OCI-LY1 (cell line): Measurements from ENCODE around the gene CYB5R3.
A peak's percentile ranks its signal among the peaks of the same experiment; 100 is the strongest.

Experiments
- H2AFZ ChIP-seq: fragments of 200-600 bp; sonication (generic), shearing (Covaris generic); 2 replicates; pipeline ENCODE4 v1.6.0; 2014; ENCODE audit warnings: antibody characterized with exemption, mild to moderate bottlenecking, low read length
- H3F3A ChIP-seq: fragments of 200-600 bp; sonication (generic), shearing (Covaris generic); 2 replicates; pipeline ENCODE4 v1.6.0; 2014; ENCODE audit warnings: mild to moderate bottlenecking, antibody characterized with exemption, low read length, moderate library complexity; ENCODE audit not compliant: insufficient read depth
- H3K27ac ChIP-seq: fragments of 200-600 bp; sonication (generic); 2 replicates; pipeline ENCODE4 v1.5.1; 2014; ENCODE audit warnings: low read length, mixed run types, mild to moderate bottlenecking, low read depth; ENCODE audit not compliant: poor library complexity, severe bottlenecking
- H3K27me3 ChIP-seq: fragments of 200-600 bp; sonication (generic); 2 replicates; pipeline ENCODE4 v1.6.0; 2014; ENCODE audit warnings: antibody characterized with exemption, mild to moderate bottlenecking, low read length, moderate library complexity; ENCODE audit not compliant: insufficient read depth
- H3K36me3 ChIP-seq: fragments of 200-600 bp; sonication (generic); 2 replicates; pipeline ENCODE4 v1.6.1; 2014; ENCODE audit warnings: mild to moderate bottlenecking, antibody characterized with exemption, low read length, moderate library complexity, mixed read lengths; ENCODE audit not compliant: insufficient read depth
- H3K4me1 ChIP-seq: fragments of 200-600 bp; sonication (generic); 2 replicates; pipeline ENCODE4 v1.5.1; 2014; ENCODE audit warnings: mild to moderate bottlenecking, low read length, moderate library complexity; ENCODE audit not compliant: insufficient read depth, severe bottlenecking
- H3K4me2 ChIP-seq: fragments of 200-600 bp; sonication (generic), shearing (Covaris generic); 2 replicates; pipeline ENCODE4 v1.6.1; 2014; ENCODE audit warnings: low read length
- H3K4me3 ChIP-seq: fragments of 200-600 bp; sonication (generic); 2 replicates; pipeline ENCODE4 v1.5.1; 2014; ENCODE audit warnings: low read length, low read depth, mild to moderate bottlenecking, mixed read lengths; ENCODE audit not compliant: poor library complexity, severe bottlenecking
- H3K79me2 ChIP-seq: fragments of 200-600 bp; shearing (Covaris generic); 2 replicates; pipeline ENCODE4 v1.6.1; 2016; ENCODE audit warnings: mixed run types, low read length, mixed read lengths; ENCODE audit not compliant: insufficient read depth
- H3K9ac ChIP-seq: fragments of 200-600 bp; sonication (generic), shearing (Covaris generic); 2 replicates; pipeline ENCODE4 v1.6.1; 2014; ENCODE audit warnings: mild to moderate bottlenecking, low read length, mixed read lengths
- H3K9me2 ChIP-seq: fragments of 200-600 bp; sonication (generic), shearing (Covaris generic); 2 replicates; pipeline ENCODE4 v1.6.1; 2014; ENCODE audit warnings: low read depth, mild to moderate bottlenecking, low read length, mixed read lengths
- H3K9me3 ChIP-seq: fragments of 200-600 bp; shearing (Covaris generic); 2 replicates; pipeline ENCODE4 v1.6.1; 2014; ENCODE audit warnings: low read length, mixed read lengths
- H4K20me1 ChIP-seq: fragments of 200-600 bp; sonication (generic), shearing (Covaris generic); 2 replicates; pipeline ENCODE4 v1.6.0; 2016; ENCODE audit warnings: mild to moderate bottlenecking, low read length; ENCODE audit not compliant: insufficient read depth
- EZH2 ChIP-seq: fragments of 200-600 bp; sonication (generic), shearing (Covaris generic); IDR thresholded peaks from 2 replicates; pipeline ENCODE4 v1.8.0; 2017; ENCODE audit warnings: borderline replicate concordance, mixed run types, mild to moderate bottlenecking, antibody characterized with exemption, low read length, moderate library complexity, mixed read lengths
- TF ChIP-seq, protein P1 (sequence below): fragments of 200-600 bp; sonication (generic), shearing (Covaris generic); IDR thresholded peaks from 2 replicates; pipeline ENCODE4 v1.5.1; 2017; ENCODE audit warnings: mild to moderate bottlenecking, antibody characterized with exemption, low read length, moderate library complexity, mixed read lengths

CYB5R3 gene

DNA sequence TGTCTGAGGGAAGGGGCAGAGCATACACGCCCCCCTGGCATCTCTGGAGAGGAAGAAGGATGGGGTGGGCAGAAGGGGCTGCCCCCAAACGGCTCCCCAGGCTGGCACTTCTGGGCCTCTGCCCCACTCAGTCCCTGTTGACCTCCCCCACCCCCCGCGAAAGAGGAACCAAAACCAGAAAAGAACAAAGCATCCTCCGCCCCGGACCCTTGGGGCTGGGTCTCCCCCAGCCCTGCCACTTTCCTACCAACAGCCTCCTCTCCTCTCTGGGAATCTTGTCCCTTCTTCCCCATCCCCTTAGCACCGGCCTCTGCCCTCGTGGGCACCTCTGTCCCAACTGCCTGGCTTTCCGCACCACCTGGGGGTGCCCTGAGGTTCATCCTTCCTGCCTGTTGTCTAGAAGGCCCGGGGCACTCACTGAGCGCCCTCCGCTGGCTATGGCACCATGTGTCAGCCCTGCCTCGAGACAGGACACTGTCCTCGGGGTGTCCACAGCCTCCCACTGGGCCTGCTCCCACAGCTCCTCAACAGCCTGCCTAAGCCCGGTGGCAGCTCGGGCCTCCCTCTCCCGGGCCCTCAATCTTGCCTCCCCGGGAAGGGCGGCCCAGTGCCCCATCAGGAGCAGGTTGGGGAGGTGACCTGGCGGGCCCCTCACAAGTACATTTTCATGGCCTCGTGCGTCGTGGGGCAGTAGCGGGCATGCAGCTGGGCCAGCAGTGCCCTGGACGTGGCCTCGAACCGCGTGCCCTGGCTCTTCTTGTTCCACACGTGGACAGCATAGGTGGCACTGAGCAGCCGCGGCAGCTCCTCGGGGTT lies 43.3 kb upstream of the CYB5R3 start:
- H3K4me2 ChIP-seq: peak overlapping the region; percentile 49
- TF ChIP-seq, protein P1, sequence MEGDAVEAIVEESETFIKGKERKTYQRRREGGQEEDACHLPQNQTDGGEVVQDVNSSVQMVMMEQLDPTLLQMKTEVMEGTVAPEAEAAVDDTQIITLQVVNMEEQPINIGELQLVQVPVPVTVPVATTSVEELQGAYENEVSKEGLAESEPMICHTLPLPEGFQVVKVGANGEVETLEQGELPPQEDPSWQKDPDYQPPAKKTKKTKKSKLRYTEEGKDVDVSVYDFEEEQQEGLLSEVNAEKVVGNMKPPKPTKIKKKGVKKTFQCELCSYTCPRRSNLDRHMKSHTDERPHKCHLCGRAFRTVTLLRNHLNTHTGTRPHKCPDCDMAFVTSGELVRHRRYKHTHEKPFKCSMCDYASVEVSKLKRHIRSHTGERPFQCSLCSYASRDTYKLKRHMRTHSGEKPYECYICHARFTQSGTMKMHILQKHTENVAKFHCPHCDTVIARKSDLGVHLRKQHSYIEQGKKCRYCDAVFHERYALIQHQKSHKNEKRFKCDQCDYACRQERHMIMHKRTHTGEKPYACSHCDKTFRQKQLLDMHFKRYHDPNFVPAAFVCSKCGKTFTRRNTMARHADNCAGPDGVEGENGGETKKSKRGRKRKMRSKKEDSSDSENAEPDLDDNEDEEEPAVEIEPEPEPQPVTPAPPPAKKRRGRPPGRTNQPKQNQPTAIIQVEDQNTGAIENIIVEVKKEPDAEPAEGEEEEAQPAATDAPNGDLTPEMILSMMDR: peak; percentile 86
- TF ChIP-seq EZH2: no peak
- H3K79me2 ChIP-seq: no peaks in the 10 kb centered on the region
- peak overlapping the region; percentile 41 for H3K27ac ChIP-seq
- peak overlapping the region; percentile 26; the same call in 1 of the 2 replicates for H3K9ac ChIP-seq
- H4K20me1 ChIP-seq: no peaks in the 10 kb centered on the region
- H3F3A ChIP-seq: no peaks in the 10 kb centered on the region
- no peak overlapping the region for H3K4me3 ChIP-seq
- no peak overlapping the region for H2AFZ ChIP-seq
- H3K36me3 ChIP-seq: no peaks in the 10 kb centered on the region
- H3K27me3 ChIP-seq: no peaks in the 10 kb centered on the region
- H3K9me3 ChIP-seq: no peaks in the 10 kb centered on the region
- H3K9me2 ChIP-seq: no peaks in the 10 kb centered on the region
- peaks cover 35% of the 10 kb centered on the region for H3K4me1 ChIP-seq

DNA sequence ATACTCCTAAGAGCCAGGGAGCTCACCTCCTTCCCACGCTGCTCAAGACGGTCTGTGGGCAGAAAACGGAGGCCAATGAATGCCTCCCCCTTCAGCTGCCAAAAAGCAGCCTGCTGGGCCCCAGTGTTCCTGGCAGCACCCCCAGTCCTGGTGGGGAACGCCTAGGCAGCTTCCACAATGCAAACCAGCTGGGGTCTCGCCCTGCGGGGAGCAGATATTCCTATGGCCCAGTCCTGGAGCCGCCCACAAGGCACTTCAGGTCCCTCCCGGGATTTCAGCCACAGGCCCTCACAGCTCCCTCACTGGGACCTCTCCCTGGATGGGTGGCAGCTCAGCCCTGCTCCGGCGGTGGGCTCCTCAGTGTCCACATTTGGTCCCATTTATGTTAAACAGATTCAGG lies 42.2 kb upstream of the CYB5R3 start:
- H3K79me2 ChIP-seq: no peaks in the 10 kb centered on the region
- no peak overlapping the region for H3K4me2 ChIP-seq
- no peaks in the 10 kb centered on the region for H4K20me1 ChIP-seq
- no peak overlapping the region for H3K27ac ChIP-seq
- no peaks in the 10 kb centered on the region for H3K27me3 ChIP-seq
- H3K4me1 ChIP-seq: peaks cover 27% of the 10 kb centered on the region
- H3K9me2 ChIP-seq: no peaks in the 10 kb centered on the region
- no peak overlapping the region for H2AFZ ChIP-seq
- no peak for TF ChIP-seq EZH2
- TF ChIP-seq, protein P1: no peak
- H3F3A ChIP-seq: no peaks in the 10 kb centered on the region
- H3K9ac ChIP-seq: no peak overlapping the region
- H3K4me3 ChIP-seq: no peak overlapping the region
- H3K36me3 ChIP-seq: no peaks in the 10 kb centered on the region
- H3K9me3 ChIP-seq: no peaks in the 10 kb centered on the region

DNA sequence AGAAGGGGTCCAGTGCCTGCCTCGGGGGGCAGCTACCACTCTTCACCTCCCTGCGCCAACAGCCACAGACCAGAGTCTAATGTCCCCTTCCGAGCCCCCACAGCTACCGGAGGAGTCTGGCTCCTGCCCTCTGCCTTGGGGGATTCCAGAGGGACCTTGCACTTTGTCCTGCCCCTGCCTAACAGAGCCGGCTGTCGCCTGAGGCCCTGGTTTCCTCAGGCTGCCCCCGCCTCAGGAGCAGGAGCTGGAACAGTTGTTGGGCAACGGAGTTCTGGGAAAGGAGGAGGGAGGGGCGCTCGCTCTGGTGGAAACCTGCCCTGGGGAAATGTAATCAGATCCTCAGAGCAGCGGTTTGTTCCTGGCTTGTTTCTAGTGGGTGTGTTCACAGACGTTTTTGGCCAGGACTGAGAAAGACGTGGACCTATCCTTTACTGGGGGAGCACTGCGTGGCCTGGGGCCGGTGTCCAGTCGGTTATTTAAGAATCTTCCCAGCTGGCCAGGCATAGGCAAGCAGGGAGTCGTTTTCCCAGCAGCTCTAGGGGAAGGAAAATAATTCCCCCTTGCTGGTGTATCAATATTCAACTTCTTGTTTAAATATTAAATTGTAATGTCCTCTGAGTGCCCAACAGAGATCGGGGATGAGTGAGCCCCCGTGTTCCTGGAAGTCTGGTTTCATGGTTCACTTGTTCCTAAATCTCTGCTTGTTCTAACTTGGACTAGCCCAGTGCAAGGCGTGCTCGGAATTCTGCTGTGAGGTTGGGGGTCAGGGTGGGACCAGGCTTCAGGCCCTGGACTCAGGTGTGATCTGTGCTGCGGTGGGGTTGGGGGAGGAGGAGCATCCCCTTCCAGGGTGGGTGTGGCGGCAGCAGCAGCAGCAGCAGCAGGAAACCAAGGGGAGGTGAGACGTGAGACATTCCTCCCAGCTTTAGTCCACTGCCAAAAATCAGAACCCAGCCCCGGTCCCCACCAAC lies 39.3 kb upstream of the CYB5R3 start:
- no peak overlapping the region for H3K4me3 ChIP-seq
- H3K9me2 ChIP-seq: no peaks in the 10 kb centered on the region

More for the DNA sequence above, 39.3 kb upstream of the CYB5R3 start:
- Histone ChIP-seq H3F3A (no peaks in the 10 kb centered on the region), H3K9ac (no peak overlapping the region), H4K20me1 (no peaks in the 10 kb centered on the region), H3K79me2 (no peaks in the 10 kb centered on the region), H3K27ac (no peak overlapping the region), H3K27me3 (no peaks in the 10 kb centered on the region), H3K4me2 (no peak overlapping the region), H3K4me1 (peaks cover 20% of the 10 kb centered on the region), H3K36me3 (no peaks in the 10 kb centered on the region), H2AFZ (no peak overlapping the region), H3K9me3 (no peaks in the 10 kb centered on the region)
- no peak for TF ChIP-seq EZH2
- TF ChIP-seq, protein P1: no peak
